Measurements from ENCODE around the gene GAB3.

GAB3 gene

DNA sequence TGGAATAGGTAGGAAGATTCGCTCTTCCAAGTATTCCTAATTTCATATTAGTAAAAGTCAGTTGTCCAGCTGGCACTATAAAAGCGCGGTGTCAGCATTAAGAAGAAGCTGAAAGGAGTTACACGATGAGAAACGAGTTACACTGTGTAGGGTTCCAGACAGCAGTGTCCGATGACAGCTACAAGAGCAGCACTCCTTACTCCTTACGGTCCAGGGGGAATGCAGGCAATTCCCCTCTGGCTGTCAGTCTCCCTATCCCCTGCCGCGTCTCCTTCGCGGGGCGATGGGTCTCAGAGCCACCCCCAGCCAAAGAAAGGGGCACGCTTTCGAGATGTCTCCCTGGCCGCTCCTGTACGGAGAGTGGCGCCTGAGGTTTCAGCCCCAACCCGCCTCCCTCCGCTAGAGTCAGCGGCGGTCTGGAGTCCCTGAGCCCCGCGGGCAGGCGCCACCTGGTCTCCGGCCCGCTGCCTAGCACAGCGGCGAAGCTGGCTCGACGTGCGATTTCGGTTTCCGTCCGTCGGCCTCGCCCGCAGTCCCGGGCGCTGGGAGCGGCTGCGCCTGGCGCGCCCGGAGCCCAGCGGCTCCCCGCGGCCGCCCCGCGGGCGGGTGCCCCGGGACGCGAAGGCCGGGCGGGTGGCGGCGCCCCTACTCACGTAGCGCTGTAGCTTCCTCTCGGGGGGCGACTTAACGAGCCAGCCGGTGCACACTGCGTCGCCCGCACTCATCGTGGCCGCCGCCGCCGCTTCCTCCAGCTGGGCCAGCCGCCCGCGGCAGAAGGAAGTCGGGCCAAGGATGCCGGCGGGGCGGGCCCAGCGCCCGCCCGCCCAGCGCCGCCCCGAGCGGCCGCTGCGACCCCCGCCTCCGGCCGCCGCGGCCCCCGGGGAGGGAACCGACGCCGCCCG, at the start of gene GAB3:
Gene GAB3 (minus strand): TSS at position 777 of the 902 bp plus-strand sequence. CDS start 52 bp downstream, at position 725.
- in situ Hi-C loops (cut with MboI; ENCODE audit: low pct_unique_long_range_greater_than_20kb, low sequenced_read_pairs), result no loop called here

GRCh38 chrX:154799556-154800348, 48.9 kb upstream of the GAB3 start:
- in situ Hi-C loops (cut with MboI; ENCODE audit: low pct_unique_long_range_greater_than_20kb, low sequenced_read_pairs), result no loop called here
- DNase-seq, result peak; percentile 57

More for the DNA sequence above, at the start of gene GAB3:
- DNase-seq, result peak; percentile 57

DNA sequence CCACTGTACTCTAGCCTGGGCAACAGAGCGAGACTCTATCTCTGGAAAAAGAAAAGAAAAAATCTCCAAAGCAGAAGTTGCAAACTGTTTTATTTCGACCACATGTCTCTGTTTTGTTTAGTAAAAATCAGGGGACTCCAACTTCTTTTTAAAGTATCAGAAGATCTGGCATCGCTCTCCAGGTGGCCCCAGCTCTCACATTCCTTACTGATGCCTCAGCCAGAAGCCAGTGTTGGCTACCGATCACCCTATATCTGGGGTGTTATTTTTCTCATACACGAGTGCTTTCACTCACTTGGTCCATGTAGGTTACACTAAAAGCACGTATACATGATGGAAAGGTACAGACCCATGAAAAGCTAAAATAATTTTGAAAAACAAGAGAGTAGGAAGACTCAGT, 46.1 kb upstream of the GAB3 start:
- in situ Hi-C loops (cut with MboI; ENCODE audit: low pct_unique_long_range_greater_than_20kb, low sequenced_read_pairs), result no loop called here
- DNase-seq, result no peak

GRCh38 chrX:154795016-154795415, 44.1 kb upstream of the GAB3 start:
- no peak for DNase-seq
- in situ Hi-C loops (cut with MboI; ENCODE audit: low pct_unique_long_range_greater_than_20kb, low sequenced_read_pairs), result no loop called here

GRCh38 chrX:154793084-154793795, 42.4 kb upstream of the GAB3 start:
- in situ Hi-C loops (cut with MboI; ENCODE audit: low pct_unique_long_range_greater_than_20kb, low sequenced_read_pairs), result no loop called here

DNA sequence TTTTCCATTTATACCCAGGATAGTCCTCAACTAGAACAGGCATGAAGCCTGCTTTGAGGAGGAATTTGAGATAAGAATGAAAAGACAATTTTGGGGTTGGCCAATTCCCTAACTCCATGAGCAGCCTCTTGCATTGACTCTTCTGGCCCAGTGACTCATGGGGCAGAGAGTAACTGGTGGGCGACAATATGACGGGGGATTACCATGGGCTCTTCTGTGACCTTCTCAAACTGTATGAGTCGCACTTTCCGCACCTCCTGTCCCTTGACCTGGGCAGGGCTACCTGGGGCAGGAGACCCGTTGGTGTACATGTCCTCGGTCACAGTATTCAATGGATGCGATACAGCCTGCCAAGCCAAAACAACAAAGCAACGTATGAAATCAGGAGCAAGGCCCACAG, 41.1 kb upstream of the GAB3 start:
- in situ Hi-C loops (cut with MboI; ENCODE audit: low pct_unique_long_range_greater_than_20kb, low sequenced_read_pairs), result no loop called here
- no peak for DNase-seq

More at GRCh38 chrX:154793084-154793795, 42.4 kb upstream of the GAB3 start:
- no peak for DNase-seq

GRCh38 chrX:154791467-154791866, 40.6 kb upstream of the GAB3 start:
- DNase-seq, result no peak
- in situ Hi-C loops (cut with MboI; ENCODE audit: low pct_unique_long_range_greater_than_20kb, low sequenced_read_pairs), result no loop called here

- in situ Hi-C loops (cut with MboI; ENCODE audit: low pct_unique_long_range_greater_than_20kb, low sequenced_read_pairs), result no loop called here
- peak; percentile 55 for DNase-seq
Measured at GRCh38 chrX:154785716-154786115, 34.8 kb upstream of the GAB3 start.

DNA sequence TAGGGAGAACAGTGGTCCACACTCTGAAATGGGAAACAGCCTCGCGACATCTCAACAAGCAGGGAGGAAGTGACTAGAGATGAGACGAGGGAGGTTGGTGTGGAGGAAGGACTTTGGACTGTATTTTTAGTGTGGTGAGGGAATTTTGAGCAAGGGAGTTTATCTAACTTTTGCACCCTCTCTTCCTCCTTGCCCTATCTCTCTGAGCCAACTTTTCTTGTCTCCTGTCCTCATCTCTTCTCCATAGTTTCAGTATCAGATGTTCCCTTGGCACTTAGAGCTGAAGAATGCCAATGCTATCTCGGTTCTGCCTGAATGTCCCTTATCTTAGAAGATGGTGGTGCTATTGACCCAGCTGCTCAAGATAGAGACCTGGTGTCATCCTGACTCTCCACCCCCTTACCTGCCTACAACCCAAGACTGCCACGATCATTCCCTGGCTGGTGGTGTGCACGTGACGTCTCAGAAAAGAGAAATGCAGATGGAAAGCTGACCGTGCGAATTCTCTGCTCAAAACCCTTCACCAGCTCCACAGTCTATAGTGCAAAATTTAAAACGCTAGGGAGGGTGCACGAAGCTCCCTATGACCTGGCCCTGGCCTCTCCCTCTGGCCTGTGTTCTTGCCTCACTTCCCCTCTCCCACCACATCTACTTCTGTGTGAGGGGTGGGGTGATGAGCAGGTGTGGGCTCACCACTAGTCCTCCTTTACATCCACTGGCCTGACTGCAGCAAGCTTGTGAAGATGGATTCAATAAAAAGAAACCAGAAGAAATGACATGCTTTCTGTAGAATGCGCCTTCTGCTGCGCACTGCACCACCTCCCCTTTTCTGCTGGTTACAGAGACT, 33.5 kb upstream of the GAB3 start:
- peak; percentile 45 for DNase-seq
- in situ Hi-C loops (cut with MboI; ENCODE audit: low pct_unique_long_range_greater_than_20kb, low sequenced_read_pairs), result no loop called here

GRCh38 chrX:154780968-154781367, 30.1 kb upstream of the GAB3 start:
- DNase-seq, result no peak
- in situ Hi-C loops (cut with MboI; ENCODE audit: low pct_unique_long_range_greater_than_20kb, low sequenced_read_pairs), result no loop called here

GRCh38 chrX:154779261-154779660, 28.4 kb upstream of the GAB3 start:
- no peak for DNase-seq
- in situ Hi-C loops (cut with MboI; ENCODE audit: low pct_unique_long_range_greater_than_20kb, low sequenced_read_pairs), result no loop called here

- no peak for DNase-seq
- in situ Hi-C loops (cut with MboI; ENCODE audit: low pct_unique_long_range_greater_than_20kb, low sequenced_read_pairs), result no loop called here
Measured at GRCh38 chrX:154776753-154777152, 25.9 kb upstream of the GAB3 start.

GRCh38 chrX:154775419-154776349, 24.8 kb upstream of the GAB3 start:
- in situ Hi-C loops (cut with MboI; ENCODE audit: low pct_unique_long_range_greater_than_20kb, low sequenced_read_pairs), result no loop called here
- peak; percentile 42 for DNase-seq

- in situ Hi-C loops (cut with MboI; ENCODE audit: low pct_unique_long_range_greater_than_20kb, low sequenced_read_pairs), result no loop called here
- no peak for DNase-seq
Measured at GRCh38 chrX:154774622-154775021, 23.7 kb upstream of the GAB3 start.

DNA sequence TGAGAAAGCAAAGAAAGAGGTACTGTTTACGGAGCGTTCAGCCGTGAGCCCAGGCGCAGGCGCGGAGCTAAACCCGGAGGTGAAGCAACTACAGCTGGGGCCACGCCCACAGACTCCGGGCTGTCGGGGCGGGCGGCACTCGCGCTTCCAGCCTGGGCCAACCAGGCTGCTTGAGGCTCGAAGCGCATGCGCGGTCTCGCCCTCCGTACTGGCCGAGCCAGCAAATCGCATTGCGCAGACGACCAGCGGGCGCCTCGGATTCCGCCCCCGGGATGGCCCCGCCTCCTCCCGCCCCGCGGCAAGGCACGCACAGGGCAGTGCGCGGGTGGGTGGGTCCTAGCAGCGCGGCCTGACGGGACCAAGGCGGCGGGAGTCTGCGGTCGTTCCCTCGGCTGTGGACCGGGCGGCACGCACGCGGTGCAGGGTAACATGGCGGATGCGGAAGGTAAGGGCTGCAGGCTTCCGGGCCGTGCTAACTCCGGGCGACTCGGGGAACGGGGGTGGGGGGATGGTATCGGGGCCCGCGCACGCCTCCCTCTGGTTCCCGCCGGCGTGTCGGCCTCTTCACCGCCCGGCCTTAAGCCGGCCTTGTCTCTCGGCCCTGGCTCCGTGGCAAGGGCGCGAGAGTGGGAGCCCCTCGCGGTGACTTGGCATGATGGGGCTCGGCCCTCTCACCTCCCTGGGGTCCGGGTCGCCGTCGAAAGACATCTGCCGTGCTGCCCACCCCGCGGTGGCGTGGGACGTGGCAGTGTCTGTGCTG, 11.8 kb upstream of the GAB3 start, which contains the start of gene DKC1:
Gene DKC1 (plus strand): TSS at position 328 of the 760 bp plus-strand sequence. CDS start 102 bp downstream, at position 430.
- in situ Hi-C loops (cut with MboI; ENCODE audit: low pct_unique_long_range_greater_than_20kb, low sequenced_read_pairs), result no loop called here

GRCh38 chrX:154761977-154762536, 11.2 kb upstream of the GAB3 start:
- DNase-seq, result no peak
- in situ Hi-C loops (cut with MboI; ENCODE audit: low pct_unique_long_range_greater_than_20kb, low sequenced_read_pairs), result no loop called here

More for the DNA sequence above, 11.8 kb upstream of the GAB3 start, which contains the start of gene DKC1:
- DNase-seq, result peak; percentile 99

Data from KBM-7 (cell line).